Fibroblast of pulmonary artery (primary cell): ENCODE measurements around the gene PDRG1.

Experiments used
- DNase-seq: peaks from one replicate; pipeline ENCODE4 v3.0.0-alpha.2; 2010; ENCODE audit warnings: low read depth
- H3K4me3 ChIP-seq: replicated peaks from 2 replicates; pipeline ENCODE4 v1.5.1; 2011; ENCODE audit warnings: low read depth, mild to moderate bottlenecking, control low read depth, low read length, moderate library complexity
- TF ChIP-seq, protein P1 (sequence below): IDR thresholded peaks from 2 replicates; pipeline ENCODE4 v1.5.1; 2011; ENCODE audit warnings: mild to moderate bottlenecking, control low read depth, low read length, inconsistent platforms; ENCODE audit errors: missing control alignments

Gene PDRG1

DNA sequence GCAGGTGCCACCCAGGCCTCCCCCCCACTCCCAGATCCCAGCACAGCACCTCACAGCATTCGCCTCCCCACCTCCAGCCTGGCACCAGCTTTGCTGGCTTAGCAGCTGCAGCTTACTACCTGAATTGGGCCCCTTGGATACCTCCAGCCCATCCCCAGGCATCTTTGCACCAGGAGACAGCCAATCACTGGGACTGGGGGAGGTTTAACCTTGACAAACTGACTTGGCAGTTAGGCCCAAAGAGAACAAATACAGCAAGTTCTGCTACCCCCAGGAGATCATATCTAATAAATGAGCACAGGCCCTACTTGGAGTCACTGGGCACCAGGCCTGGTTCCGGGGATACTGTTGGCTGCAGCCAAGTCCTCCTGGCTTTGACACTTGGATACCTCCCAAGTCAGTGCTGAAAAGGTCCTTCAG, 8.8 kb downstream of the PDRG1 start:
- TF ChIP-seq, protein P1, sequence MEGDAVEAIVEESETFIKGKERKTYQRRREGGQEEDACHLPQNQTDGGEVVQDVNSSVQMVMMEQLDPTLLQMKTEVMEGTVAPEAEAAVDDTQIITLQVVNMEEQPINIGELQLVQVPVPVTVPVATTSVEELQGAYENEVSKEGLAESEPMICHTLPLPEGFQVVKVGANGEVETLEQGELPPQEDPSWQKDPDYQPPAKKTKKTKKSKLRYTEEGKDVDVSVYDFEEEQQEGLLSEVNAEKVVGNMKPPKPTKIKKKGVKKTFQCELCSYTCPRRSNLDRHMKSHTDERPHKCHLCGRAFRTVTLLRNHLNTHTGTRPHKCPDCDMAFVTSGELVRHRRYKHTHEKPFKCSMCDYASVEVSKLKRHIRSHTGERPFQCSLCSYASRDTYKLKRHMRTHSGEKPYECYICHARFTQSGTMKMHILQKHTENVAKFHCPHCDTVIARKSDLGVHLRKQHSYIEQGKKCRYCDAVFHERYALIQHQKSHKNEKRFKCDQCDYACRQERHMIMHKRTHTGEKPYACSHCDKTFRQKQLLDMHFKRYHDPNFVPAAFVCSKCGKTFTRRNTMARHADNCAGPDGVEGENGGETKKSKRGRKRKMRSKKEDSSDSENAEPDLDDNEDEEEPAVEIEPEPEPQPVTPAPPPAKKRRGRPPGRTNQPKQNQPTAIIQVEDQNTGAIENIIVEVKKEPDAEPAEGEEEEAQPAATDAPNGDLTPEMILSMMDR, result no peak
- no peak for DNase-seq
- H3K4me3 ChIP-seq, result no peak overlapping the region

DNA sequence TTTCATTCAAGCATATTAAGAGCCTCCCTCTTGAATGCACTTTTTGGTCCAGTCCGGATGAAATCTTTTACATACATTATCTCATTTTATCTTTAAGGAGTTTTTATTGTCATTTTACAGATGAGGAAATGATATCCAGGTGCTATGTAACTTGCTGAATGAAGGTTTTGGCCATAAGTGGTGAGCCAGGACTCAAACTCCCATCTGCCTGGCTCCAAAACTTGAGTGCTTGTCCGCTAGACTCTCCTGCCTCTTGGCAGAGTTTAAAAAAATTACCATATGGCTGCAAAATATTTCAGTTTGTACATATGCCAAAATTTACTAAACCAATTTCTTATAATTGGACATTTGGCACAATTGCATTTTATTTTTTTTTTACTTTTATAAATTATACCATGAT, 12.2 kb downstream of the PDRG1 start:
- no peak overlapping the region for H3K4me3 ChIP-seq
- TF ChIP-seq, protein P1, result no peak
- DNase-seq, result no peak

DNA sequence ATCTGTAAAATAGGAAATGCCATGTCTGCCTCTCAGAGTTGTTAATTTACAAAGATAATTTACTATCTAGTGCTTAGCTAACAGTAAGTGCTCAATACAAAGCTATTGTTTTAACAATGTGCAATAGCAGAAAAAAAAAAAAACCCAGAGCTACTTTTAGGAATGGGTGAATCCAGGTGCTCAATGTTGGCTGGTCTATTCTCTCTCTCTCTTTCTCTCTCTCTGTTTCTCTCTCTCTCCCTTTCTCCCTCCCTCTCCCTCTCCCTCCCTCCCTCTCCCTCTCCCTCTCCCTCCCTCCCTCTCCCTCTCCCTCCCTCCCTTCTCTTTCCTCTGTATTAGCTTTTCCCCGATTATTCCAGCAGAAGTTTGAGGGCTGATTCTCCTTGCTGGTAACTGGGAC, 14.0 kb downstream of the PDRG1 start:
- TF ChIP-seq, protein P1, result no peak
- H3K4me3 ChIP-seq, result no peak overlapping the region
- DNase-seq, result no peak

DNA sequence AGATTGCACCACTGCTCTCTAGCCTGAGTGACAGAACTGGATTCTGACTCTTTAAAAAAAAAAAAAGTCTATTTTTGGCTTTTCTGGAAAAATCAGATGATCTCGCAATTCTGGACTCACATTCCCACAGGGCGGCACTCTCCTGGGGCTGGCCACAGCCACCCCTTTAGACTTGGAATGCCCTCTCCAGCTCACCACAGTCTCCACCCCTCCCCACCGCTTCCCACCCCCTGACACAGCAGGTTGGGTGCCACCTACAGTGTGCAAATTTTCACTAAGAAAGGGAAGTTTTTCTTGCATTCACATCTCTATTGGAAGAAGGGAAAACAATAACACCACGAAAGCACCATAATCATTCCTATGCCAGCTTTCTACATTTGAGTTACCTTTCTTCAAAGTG, 15.4 kb downstream of the PDRG1 start:
- no peak for DNase-seq
- no peak overlapping the region for H3K4me3 ChIP-seq
- TF ChIP-seq, protein P1, result no peak

DNA sequence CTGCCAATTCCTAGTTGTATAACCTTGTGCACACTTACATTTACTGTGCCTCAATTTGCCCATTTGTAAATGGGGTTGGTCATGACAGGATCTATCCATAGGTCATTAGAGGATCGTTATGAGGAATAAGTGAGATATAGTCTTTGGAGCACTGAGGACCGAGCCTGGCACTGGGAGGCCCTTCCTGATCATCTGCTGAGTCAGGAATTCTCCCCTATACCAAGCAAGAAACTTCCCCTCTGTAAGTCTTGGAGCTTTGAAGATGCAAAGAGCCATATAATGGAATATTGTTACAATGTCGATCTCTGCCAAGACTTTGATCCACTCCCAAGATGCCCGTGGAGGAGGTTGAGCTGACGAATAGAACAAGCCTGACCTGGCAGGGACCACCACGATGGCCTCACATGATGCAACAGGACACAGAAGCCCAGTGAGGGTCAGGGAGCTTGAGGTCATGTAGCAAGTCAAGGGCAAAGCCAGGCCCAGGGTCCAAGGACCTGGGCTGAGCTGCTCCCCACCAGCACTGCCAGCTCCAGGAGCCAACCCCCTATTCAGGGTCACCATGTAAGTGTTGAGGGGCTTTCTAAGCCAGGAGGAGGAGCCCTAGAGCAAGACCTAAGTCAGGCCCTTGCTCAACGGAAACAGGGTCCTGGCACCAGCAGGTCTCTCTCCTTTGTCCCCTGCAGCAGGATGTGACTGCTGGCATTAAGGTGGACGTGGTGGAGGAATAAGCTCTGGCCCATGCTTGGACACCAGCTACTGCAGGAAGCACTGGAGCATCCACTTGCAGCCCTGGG, 16.7 kb downstream of the PDRG1 start:
- H3K4me3 ChIP-seq, result no peak overlapping the region
- TF ChIP-seq, protein P1, result no peak
- DNase-seq, result no peak

DNA sequence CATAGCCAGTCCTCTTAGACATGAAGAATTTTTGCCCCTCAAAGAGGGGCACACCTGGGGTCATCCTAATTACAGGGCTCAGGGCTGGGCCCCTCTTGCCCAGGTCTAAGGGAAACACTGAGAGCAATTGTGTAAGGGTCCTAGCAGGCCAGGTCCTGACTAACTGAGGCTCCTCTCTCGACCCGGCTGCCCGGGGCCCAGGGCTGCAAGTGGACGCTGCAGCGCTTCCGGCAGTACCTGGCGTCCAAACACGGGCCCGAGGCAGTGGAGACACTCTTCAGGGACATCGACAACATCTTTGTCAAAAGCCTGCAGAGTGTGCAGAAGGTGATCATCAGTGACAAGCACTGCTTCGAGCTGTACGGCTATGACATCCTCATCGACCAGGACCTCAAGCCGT, 17.4 kb downstream of the PDRG1 start:
- no peak overlapping the region for H3K4me3 ChIP-seq
- no peak for DNase-seq
- TF ChIP-seq, protein P1, result no peak

DNA sequence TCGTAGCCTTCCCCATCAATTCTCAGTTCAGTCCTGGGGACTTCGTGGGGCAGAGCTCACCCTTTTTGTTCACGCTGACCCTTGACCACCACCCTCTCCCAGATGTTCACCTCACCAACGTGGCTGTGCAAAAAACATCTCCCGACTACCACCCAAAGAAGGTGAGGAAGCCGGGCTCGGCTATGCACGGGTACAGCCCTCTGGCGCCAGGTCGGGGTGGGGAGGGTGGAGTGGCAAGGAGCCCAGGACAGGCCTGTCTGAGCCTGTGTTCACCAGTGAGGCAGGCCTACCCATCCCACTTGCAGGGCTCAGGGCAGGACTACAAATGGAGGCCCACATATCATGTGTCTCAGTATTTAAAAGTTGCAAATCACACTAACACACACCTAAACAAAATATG, 18.1 kb downstream of the PDRG1 start:
- TF ChIP-seq, protein P1, result no peak
- DNase-seq, result no peak
- no peak overlapping the region for H3K4me3 ChIP-seq
